MM.1S (cell line): ENCODE results near the gene MEGF11.

Source experiments
- DNase-seq: peaks from one replicate; pipeline ENCODE4 v3.0.0-alpha.2; 2015
- H2AFZ ChIP-seq: fragments of 300-600 bp; sonication (generic); 2 replicates; pipeline ENCODE4 v1.6.0; 2016; ENCODE audit warnings: antibody characterized with exemption, low read length
- H3F3A ChIP-seq: fragments of 300-600 bp; sonication (generic); 2 replicates; pipeline ENCODE4 v1.6.1; 2016; ENCODE audit warnings: mild to moderate bottlenecking, antibody characterized with exemption, low read length, moderate library complexity, mixed read lengths; ENCODE audit not compliant: insufficient read depth
- H3K27ac ChIP-seq: fragments of 300-600 bp; sonication (generic); 2 replicates; pipeline ENCODE4 v1.5.1; 2016; ENCODE audit warnings: mild to moderate bottlenecking, low read length
- H3K27me3 ChIP-seq: fragments of 300-600 bp; sonication (generic); replicated peaks from 2 replicates; pipeline ENCODE4 v1.6.0; 2016; ENCODE audit warnings: low read length; ENCODE audit not compliant: insufficient read depth
- H3K36me3 ChIP-seq: fragments of 300-600 bp; sonication (generic); replicated peaks from 2 replicates; pipeline ENCODE4 v1.6.1; 2016; ENCODE audit warnings: mild to moderate bottlenecking, low read length, mixed read lengths; ENCODE audit not compliant: insufficient read depth
- H3K4me1 ChIP-seq: fragments of 300-600 bp; sonication (generic); 2 replicates; pipeline ENCODE4 v1.6.1; 2016; ENCODE audit warnings: low read length, mixed read lengths
- H3K4me2 ChIP-seq: fragments of 300-600 bp; sonication (generic); 2 replicates; pipeline ENCODE4 v1.6.0; 2016; ENCODE audit warnings: low read depth, low read length
- H3K4me3 ChIP-seq: fragments of 300-600 bp; sonication (generic); 2 replicates; pipeline ENCODE4 v1.5.1; 2016; ENCODE audit warnings: low read length, mixed read lengths
- H3K79me2 ChIP-seq: fragments of 300-600 bp; sonication (generic); 2 replicates; pipeline ENCODE4 v1.6.1; 2016; ENCODE audit warnings: mixed run types, low read length, mixed read lengths
- H3K9ac ChIP-seq: fragments of 300-600 bp; sonication (generic); 2 replicates; pipeline ENCODE4 v1.6.1; 2016; ENCODE audit warnings: low read length, mixed read lengths
- H3K9me2 ChIP-seq: fragments of 300-600 bp; sonication (generic); replicated peaks from 2 replicates; pipeline ENCODE4 v1.6.1; 2016; ENCODE audit warnings: mild to moderate bottlenecking, low read length, mixed read lengths; ENCODE audit not compliant: insufficient read depth
- H3K9me3 ChIP-seq: fragments of 300-600 bp; sonication (generic); replicated peaks from 2 replicates; pipeline ENCODE4 v1.6.1; 2016; ENCODE audit warnings: mild to moderate bottlenecking, low read length, mixed read lengths; ENCODE audit not compliant: insufficient read depth
- H4K20me1 ChIP-seq: fragments of 300-600 bp; sonication (generic); 2 replicates; pipeline ENCODE4 v1.6.1; 2016; ENCODE audit warnings: mild to moderate bottlenecking, low read length, moderate library complexity, mixed read lengths; ENCODE audit not compliant: insufficient read depth
- EZH2 ChIP-seq: fragments of 300-600 bp; sonication (generic); optimal IDR thresholded peaks from 2 replicates; pipeline ENCODE3; 2017; ENCODE audit warnings: low read depth, mild to moderate bottlenecking, antibody characterized with exemption, low read length, mixed read lengths
- EZH2phosphoT487 ChIP-seq: fragments of 300-600 bp; sonication (generic); IDR thresholded peaks from 2 replicates; pipeline ENCODE4 v1.6.1; 2018; ENCODE audit warnings: antibody characterized with exemption, low read length
- TF ChIP-seq, protein P1 (sequence below): fragments of 300-600 bp; sonication (generic); IDR thresholded peaks from 2 replicates; pipeline ENCODE4 v1.5.1; 2016; ENCODE audit warnings: antibody characterized with exemption, low read length, mixed read lengths

MEGF11 gene

DNA sequence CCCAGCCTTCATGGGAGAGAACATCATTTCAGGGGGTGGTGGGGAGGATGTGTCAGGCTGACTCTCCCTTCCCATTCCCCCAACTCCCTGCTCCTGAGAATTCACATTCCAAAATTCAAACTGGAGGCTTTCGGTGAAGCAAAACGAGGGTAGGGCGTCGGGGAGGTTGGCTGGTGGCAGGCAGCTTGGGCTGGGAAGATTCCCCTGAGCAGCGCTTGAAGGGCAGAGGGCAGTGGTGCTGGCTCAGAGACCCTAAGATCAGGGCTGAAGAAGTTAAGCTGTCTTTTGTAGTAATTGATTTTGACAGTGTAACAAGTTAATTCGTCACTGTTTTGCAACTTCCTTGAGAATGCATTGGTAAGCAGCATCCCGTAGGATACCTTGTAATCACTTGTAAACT is 196.5 kb downstream of the MEGF11 start:
- no peaks in the 10 kb centered on the region for H3K4me1 ChIP-seq
- no peak overlapping the region for H3K9ac ChIP-seq
- TF ChIP-seq EZH2phosphoT487 (no peak), EZH2 (no peak)
- TF ChIP-seq, protein P1, sequence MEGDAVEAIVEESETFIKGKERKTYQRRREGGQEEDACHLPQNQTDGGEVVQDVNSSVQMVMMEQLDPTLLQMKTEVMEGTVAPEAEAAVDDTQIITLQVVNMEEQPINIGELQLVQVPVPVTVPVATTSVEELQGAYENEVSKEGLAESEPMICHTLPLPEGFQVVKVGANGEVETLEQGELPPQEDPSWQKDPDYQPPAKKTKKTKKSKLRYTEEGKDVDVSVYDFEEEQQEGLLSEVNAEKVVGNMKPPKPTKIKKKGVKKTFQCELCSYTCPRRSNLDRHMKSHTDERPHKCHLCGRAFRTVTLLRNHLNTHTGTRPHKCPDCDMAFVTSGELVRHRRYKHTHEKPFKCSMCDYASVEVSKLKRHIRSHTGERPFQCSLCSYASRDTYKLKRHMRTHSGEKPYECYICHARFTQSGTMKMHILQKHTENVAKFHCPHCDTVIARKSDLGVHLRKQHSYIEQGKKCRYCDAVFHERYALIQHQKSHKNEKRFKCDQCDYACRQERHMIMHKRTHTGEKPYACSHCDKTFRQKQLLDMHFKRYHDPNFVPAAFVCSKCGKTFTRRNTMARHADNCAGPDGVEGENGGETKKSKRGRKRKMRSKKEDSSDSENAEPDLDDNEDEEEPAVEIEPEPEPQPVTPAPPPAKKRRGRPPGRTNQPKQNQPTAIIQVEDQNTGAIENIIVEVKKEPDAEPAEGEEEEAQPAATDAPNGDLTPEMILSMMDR: no peak
- no peaks in the 10 kb centered on the region for H4K20me1 ChIP-seq
- no peaks in the 10 kb centered on the region for H3K79me2 ChIP-seq
- H2AFZ ChIP-seq: no peak overlapping the region
- H3K36me3 ChIP-seq: no peaks in the 10 kb centered on the region
- H3K9me2 ChIP-seq: no peaks in the 10 kb centered on the region
- H3K27ac ChIP-seq: no peak overlapping the region
- H3K4me3 ChIP-seq: no peak overlapping the region
- DNase-seq: no peak
- no peak overlapping the region for H3K4me2 ChIP-seq
- no peaks in the 10 kb centered on the region for H3F3A ChIP-seq
- peaks cover 7% of the 10 kb centered on the region; the same call in 1 of the 2 replicates for H3K27me3 ChIP-seq
- H3K9me3 ChIP-seq: no peaks in the 10 kb centered on the region

DNA sequence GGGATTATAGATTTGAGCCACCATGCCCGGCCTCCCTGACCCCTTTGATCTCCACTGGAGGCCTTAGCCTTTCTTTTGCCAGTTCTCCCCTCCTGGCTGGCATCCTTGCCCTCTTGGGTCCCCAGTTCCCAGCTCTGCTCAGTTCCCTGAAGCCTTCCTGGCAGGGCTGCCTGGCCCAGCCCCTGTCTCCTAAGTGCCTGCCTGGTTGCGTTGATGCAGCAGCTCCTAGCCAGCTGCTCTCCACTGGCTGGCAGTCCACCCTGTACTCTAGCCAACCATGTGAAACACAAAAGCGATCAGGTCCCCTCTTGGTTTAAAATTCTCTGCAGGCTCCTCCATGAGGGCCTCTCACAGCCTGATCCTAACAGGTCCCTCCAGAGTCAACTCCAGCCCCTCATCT is 199.6 kb downstream of the MEGF11 start:
- no peak overlapping the region for H3K27ac ChIP-seq
- no peaks in the 10 kb centered on the region for H4K20me1 ChIP-seq
- no peak overlapping the region for H2AFZ ChIP-seq
- no peak overlapping the region for H3K4me2 ChIP-seq
- no peaks in the 10 kb centered on the region for H3K9me3 ChIP-seq
- no peak for DNase-seq
- no peaks in the 10 kb centered on the region for H3K4me1 ChIP-seq
- H3K4me3 ChIP-seq: no peak overlapping the region
- H3K36me3 ChIP-seq: no peaks in the 10 kb centered on the region
- H3K27me3 ChIP-seq: peaks cover 7% of the 10 kb centered on the region; the same call in 1 of the 2 replicates
- no peak overlapping the region for H3K9ac ChIP-seq
- no peaks in the 10 kb centered on the region for H3K79me2 ChIP-seq
- H3K9me2 ChIP-seq: no peaks in the 10 kb centered on the region
- TF ChIP-seq, protein P1: no peak
- TF ChIP-seq EZH2phosphoT487: no peak
- TF ChIP-seq EZH2: no peak
- H3F3A ChIP-seq: no peaks in the 10 kb centered on the region

DNA sequence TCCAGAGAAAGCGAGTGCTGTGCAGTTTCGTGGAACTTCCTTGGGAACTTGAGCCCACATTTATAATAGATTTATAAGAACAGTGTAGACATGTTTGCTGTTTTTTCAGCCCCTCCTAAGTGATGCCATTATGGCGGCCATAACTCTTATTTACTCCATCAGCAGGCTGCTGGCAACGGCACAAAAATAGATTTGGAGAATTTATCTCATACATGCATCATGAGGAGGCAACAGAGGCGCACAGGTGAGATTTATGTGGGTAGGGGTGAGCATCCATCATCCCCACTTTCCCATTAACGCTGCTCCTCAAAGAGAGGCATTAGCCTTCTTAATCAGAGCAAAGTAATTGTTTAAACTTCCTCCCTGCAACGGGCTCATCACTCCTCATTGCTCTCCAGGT is 201.7 kb downstream of the MEGF11 start:
- H3K9me2 ChIP-seq: no peaks in the 10 kb centered on the region
- no peaks in the 10 kb centered on the region for H3K79me2 ChIP-seq
- H4K20me1 ChIP-seq: no peaks in the 10 kb centered on the region
- no peak overlapping the region for H3K4me2 ChIP-seq
- no peak overlapping the region for H3K4me3 ChIP-seq
- H3K27ac ChIP-seq: no peak overlapping the region
- H3F3A ChIP-seq: no peaks in the 10 kb centered on the region
- no peaks in the 10 kb centered on the region for H3K36me3 ChIP-seq
- TF ChIP-seq, protein P1: no peak
- TF ChIP-seq EZH2phosphoT487 (no peak), EZH2 (no peak)
- H3K9me3 ChIP-seq: no peaks in the 10 kb centered on the region
- H3K9ac ChIP-seq: no peak overlapping the region
- H2AFZ ChIP-seq: no peak overlapping the region
- DNase-seq: no peak
- no peaks in the 10 kb centered on the region; the same call in 1 of the 2 replicates for H3K27me3 ChIP-seq
- H3K4me1 ChIP-seq: no peaks in the 10 kb centered on the region
